VCaP (cell line): ENCODE data around the gene DAB2.
"Not testable (repeated sequence)": the region's sequence is repeated elsewhere in the genome, so short reads cannot be mapped to it uniquely, and the experiment has no call there.

Source experiments
- H3K27ac ChIP-seq: fragments of 450-650 bp; 2 replicates; pipeline ENCODE4 v1.5.1; 2017
- TF ChIP-seq, protein P1 (sequence below): fragments of 450-650 bp; conservative IDR thresholded peaks from 2 replicates; pipeline ENCODE4 v1.5.1; 2017; ENCODE audit warnings: mild to moderate bottlenecking, moderate library complexity

Gene DAB2

DNA sequence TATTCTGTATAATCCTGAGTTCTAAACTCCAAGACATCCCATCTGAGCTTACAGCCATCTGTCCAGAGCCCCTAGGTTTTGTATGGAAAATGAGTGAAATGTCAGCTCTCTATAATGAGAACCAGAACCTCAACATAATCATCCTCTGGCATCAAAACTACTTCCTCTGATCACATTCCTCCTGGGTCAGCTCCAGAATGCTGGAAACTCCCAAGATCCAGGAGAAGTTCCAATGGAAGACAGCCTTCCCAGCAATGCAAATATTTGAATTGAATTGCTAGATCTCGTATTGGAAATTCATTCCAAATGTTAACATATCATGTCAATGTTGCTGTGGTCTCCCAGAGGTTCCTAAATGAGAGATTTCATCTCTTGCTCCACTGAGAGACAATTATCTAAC is 84.3 kb downstream of the DAB2 start:
- no peak overlapping the region for H3K27ac ChIP-seq
- TF ChIP-seq, protein P1, sequence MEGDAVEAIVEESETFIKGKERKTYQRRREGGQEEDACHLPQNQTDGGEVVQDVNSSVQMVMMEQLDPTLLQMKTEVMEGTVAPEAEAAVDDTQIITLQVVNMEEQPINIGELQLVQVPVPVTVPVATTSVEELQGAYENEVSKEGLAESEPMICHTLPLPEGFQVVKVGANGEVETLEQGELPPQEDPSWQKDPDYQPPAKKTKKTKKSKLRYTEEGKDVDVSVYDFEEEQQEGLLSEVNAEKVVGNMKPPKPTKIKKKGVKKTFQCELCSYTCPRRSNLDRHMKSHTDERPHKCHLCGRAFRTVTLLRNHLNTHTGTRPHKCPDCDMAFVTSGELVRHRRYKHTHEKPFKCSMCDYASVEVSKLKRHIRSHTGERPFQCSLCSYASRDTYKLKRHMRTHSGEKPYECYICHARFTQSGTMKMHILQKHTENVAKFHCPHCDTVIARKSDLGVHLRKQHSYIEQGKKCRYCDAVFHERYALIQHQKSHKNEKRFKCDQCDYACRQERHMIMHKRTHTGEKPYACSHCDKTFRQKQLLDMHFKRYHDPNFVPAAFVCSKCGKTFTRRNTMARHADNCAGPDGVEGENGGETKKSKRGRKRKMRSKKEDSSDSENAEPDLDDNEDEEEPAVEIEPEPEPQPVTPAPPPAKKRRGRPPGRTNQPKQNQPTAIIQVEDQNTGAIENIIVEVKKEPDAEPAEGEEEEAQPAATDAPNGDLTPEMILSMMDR = no peak

DNA sequence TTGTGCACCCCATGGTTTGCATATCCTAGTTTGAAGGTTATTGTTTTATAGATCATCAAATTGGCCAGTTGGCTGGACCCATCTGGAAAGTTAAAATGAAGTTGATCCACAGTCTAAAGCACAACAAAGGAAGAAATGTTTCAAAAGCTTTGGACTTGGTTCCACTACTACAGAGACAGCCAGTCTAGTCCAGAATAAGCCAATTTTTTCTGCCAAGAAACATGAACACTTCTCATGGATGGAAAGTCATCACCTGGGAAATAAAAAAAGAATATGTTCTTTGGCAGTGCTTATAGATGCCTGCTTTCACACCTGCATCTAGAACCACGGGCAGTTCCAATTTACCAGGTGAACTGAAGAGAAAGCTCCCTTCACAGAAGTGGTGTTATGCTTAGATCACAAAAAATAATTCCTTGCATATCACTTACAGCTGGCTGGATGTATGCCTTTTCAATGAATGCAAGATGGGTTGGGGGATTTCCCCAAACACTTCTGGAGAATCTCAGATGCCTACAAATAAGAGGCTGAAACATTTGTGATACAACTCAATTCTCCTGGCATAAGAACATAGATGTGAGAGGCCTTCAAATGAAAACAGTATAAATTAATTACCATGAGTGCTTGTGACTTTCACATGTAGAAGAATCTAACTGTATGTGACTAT is 87.4 kb downstream of the DAB2 start:
- no peak overlapping the region for H3K27ac ChIP-seq
- TF ChIP-seq, protein P1 = no peak

DNA sequence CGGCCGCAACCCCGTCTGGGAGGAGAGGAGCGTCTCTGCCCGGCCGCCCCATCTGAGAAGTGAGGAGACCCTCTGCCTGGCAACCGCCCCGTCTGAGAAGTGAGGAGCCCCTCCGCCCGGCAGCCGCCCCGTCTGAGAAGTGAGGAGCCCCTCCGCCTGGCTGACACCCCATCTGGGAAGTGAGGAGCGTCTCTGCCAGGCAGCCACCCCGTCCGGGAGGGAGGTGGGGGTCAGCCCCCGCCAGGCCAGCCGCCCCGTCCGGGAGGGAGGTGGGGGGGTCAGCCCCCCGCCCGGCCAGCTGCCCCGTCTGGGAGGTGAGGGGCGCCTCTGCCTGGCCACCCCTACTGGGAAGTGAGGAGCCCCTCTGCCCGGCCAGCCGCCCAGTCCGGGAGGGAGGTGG is 90.5 kb downstream of the DAB2 start:
- not testable (repeated sequence) for H3K27ac ChIP-seq

DNA sequence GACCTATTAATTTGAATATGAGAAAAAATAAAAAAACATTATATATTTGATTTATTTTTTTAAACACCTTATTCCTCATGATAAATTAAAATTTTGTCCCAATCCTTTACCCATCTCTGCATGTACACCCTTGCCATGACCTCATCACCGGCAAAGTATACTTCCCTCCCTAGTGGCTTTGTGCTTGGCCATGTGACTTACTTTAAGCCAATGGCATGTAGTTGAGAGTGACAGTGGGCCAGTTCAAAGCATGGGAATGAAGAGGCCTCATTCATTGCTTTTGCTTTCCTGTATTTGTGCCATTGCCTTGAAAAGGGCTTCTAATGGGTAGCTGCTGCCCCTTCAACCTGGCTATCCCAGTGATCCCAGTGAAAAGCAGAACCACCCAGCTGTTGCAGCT is 91.7 kb downstream of the DAB2 start:
- TF ChIP-seq, protein P1 = no peak
- no peak overlapping the region for H3K27ac ChIP-seq

DNA sequence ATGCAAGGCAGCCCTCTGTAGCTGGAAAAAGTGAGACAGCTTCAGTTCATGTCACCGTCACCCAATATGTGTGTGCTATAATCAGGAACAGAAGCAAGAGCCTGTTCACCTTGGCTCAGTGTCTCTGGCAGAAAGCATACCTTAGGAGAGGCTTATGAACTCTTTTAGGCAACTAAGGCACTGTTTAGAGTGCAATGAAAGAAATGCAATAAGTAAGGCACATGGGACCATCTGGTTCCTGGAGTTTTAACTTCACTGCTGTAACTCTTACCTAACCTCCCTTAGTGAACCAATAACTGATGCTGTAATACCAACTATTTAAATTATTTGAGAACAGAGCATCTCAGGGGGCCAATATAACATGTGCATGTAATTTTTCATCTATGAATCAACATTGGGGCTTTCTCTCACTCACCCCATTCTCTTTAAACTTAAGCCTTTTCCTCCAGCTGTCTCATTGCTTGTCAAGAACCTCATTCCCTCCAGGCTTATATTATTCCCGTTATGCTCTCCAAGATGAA is 92.9 kb downstream of the DAB2 start:
- H3K27ac ChIP-seq = no peak overlapping the region
- TF ChIP-seq, protein P1 = no peak

DNA sequence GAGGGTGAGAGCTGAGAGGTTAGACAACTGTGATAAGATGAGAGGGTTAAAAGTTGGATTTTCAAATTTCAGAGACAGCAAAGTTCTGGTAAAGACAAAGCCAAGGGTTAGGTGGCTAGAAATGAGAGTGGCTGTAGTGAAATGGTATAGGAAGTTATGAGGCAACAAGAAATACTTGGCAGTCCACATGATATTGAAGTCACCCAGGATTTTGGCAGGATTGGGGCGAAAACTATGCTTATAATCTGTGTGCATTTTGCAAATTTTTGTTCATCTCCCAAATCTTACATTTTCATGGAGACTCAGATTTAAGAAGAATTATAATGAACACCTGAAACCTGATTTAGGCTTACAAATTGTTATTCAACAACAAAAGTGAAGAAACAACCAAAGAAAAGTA is 96.0 kb downstream of the DAB2 start:
- TF ChIP-seq, protein P1 = no peak

DNA sequence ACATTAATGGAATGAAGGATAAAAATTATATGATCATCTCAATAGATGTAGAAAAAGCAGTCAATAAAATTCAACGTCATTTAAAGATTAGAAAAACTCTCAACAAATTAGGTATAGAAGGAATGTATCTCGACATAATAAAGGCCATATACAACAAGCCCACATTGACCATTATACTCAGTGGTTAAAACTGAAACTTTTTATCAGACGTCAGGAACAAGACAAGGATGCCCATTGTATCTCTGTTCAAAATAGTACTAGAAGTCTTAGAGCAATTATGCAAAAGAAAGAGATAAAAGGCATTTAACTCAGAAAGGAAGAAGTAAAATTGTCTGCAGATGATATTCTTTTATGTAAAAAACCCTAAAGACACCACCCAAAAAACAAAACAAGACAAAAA is 101.2 kb downstream of the DAB2 start:
- H3K27ac ChIP-seq = no peak overlapping the region
- TF ChIP-seq, protein P1 = no peak

More for the DNA sequence above, 96.0 kb downstream of the DAB2 start:
- no peak overlapping the region for H3K27ac ChIP-seq
